Measurements from ENCODE around the gene OTUD5.
A peak's percentile ranks its signal among the peaks of the same experiment; 100 is the strongest.
"Not testable (repeated sequence)": the region's sequence is repeated elsewhere in the genome, so short reads cannot be mapped to it uniquely, and the experiment has no call there.

OTUD5 gene, protein sequence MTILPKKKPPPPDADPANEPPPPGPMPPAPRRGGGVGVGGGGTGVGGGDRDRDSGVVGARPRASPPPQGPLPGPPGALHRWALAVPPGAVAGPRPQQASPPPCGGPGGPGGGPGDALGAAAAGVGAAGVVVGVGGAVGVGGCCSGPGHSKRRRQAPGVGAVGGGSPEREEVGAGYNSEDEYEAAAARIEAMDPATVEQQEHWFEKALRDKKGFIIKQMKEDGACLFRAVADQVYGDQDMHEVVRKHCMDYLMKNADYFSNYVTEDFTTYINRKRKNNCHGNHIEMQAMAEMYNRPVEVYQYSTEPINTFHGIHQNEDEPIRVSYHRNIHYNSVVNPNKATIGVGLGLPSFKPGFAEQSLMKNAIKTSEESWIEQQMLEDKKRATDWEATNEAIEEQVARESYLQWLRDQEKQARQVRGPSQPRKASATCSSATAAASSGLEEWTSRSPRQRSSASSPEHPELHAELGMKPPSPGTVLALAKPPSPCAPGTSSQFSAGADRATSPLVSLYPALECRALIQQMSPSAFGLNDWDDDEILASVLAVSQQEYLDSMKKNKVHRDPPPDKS

DNA sequence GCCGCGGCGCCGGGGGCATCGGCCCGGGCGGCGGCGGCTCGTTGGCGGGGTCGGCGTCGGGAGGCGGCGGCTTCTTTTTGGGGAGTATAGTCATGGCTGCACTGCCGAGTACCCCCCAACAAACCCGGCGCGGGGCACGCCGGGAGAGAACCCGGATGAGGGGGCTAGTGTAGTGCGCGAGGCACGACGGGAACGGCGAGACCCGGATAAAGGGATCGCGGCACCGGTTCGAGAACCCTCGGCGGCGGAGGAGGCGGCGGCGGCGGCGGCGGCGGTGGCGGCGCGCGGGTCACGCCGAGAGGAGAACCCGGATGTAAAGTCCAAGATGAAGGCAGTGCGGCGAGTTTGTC, at the start of gene OTUD5:
TSS of gene OTUD5 (minus strand) at position 131 of the 350 bp plus-strand sequence. CDS start at position 94, 37 bp downstream.
- DNase-seq: no peak

GRCh38 chrX:49003696-49004095, 46.3 kb upstream of the OTUD5 start:
- DNase-seq: no peak

GRCh38 chrX:49002091-49002935, 44.9 kb upstream of the OTUD5 start, which contains the start of gene GRIPAP1:
TSS of gene GRIPAP1 (minus strand) at chrX:49002264. CDS start at chrX:49002229, 35 bp downstream.
- peak; percentile 51 for DNase-seq

DNA sequence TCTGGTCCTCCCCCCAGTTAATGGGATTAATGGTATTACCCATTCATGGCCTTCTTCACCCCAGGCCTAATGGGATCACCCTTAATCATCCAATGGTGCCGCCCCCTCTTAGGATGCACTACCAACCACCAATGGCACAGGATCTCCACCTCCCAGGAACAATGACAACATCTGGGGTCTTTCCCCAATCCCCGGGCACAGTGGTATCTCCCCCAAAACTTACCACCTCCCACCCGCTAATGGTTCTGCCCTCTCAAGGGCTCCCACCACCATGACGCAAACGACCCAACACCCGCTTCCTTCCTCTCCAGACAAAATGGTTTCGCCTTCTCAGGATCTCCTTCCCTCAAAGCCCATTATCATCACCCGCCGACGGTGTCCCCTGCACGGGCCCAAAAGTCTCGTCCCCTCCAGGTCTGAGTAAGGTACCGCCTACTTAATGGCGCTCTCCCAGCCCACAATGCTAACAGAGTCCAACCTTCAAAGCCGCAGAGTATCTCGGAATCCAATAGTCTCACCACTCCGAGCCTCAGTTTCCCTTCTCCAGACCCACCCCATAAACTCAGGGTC, 44.2 kb upstream of the OTUD5 start:
- DNase-seq: peak; percentile 20

DNA sequence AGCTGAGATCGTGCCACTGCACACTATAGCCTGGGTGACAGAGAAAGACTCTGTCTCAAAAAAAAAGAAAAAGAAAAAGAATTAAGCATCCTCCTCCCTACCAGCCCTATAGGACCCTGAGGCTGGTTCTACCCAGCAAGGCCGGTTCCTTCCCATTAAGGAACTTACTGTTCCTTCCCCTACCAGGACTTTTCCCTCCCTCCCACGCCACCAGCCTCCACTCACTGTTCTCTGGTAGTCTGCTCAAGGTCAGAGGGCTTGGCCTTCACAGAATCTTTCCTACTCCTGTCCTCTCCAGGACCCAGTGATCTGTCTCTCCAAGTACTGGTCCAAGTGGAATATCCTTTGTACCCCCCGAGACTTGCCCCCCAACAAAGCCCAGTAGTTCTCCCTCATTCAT, 43.2 kb upstream of the OTUD5 start:
- no peak for DNase-seq

DNA sequence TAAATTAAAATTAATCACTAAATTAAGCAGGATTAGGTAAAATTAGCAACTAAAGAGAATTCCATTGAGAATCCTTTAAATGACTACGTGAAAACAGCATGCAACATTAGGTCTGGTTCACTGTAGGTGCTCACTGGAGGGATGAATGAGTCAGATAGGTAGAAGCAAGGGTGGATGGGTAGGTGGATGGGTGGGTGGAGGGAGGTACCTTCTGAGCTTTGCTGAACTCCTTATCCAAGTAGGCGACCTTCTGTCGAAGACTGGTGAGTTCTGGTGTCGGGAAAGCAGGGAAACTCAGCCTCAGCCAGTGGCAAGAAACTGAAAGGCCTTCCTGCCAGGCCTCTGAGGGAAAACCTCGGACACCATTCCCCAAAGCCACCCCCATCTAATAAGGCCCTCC, 41.6 kb upstream of the OTUD5 start:
- DNase-seq: no peak

DNA sequence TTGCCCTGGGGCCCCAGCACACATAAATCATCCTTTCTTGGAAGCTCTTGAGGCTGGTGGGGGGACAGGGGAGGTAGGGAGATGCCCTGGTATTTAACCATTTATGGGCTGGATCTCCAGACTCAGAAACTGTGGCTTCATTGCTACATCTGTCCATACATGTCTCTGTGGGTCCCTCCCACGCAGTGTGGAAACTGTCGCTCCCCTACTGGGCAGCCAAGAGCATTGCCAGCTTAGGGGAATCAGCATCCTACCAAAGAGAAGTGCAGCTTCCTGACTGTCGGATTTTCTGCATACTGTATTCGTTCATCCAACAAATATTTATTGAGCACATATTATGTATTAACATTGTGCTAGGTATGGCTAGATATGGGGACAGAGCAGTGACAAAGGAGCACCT, 41.0 kb upstream of the OTUD5 start:
- DNase-seq: no peak

DNA sequence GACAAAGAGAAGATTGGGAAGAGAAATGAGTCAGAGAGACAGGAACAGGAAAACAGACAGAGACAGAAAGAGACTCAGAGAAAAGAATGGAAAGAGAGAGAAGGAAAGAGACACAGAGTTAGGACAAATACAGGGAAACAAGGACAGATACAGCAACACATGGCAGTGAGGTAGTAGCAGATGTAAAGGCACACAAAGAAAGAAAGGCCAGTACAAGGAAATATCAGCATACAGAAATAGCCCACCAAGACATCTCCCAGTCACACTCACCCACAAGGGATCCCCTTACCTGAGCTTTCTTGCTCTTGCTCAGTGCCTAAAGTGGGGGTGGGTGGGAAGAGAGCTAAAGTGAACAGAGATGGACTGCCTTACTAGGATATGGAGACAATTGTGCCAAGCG, 40.5 kb upstream of the OTUD5 start:
- no peak for DNase-seq

DNA sequence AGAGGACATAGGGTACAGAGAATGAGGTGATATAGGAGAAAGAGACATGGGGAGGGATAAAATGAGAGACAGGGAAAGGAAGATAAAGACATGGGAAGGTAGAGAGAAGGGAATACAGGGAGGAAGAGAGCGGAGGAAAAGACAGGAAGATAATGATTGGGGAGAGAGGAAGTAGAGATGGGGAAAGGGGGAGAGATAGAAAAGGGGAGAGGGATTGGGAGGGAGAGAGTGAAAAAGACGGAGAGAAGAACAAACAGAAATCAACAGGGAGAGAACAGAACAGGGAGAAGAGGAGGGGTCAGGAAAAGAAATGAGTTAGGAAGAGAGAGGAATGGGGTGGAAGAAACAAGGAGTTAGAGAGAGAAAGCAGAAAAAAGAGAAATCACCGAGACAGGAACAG, 40.0 kb upstream of the OTUD5 start:
- no peak for DNase-seq

GRCh38 chrX:48996969-48997368, 39.6 kb upstream of the OTUD5 start:
- DNase-seq: no peak

DNA sequence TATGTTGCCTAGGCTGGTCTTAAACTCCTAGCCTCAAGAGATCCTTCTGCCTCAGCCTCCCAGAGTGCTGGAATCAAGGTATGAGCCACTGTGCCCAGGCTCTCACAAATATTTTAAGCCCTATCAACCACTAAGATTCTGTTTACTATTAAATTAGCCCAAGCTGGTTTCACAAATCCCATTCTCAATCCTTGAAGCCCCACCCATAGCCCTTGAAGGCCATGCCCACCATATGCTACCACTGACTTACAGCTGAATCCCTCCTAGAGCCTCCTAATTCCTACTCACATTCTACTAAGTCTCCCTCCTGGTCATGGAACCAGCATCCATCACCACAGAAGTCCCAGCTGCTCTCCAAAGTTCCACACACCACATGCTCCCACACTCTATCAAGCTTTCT, 34.9 kb upstream of the OTUD5 start:
- no peak for DNase-seq

GRCh38 chrX:48989483-48989882, 32.1 kb upstream of the OTUD5 start:
- no peak for DNase-seq

DNA sequence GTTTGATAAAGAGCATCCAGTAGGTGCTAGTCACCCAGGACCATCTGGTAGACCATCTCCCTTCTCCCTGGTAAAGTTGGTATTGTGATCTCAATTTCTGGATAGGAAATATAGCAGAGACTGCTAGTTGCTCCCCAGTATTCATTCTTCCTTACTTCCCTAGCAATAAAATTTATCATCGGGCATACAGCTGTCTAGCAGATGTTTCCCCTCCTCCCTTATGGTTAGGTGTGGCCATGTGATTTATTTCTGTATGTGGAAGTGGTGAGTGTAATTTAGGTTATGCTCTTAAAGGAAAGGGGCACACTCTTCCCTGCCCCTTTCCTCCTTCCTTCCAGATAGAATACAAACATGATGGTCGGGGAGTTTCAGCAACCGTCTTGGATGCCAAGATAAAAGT, 26.5 kb upstream of the OTUD5 start:
- DNase-seq: no peak

GRCh38 chrX:48983081-48983480, 25.7 kb upstream of the OTUD5 start:
- no peak for DNase-seq

DNA sequence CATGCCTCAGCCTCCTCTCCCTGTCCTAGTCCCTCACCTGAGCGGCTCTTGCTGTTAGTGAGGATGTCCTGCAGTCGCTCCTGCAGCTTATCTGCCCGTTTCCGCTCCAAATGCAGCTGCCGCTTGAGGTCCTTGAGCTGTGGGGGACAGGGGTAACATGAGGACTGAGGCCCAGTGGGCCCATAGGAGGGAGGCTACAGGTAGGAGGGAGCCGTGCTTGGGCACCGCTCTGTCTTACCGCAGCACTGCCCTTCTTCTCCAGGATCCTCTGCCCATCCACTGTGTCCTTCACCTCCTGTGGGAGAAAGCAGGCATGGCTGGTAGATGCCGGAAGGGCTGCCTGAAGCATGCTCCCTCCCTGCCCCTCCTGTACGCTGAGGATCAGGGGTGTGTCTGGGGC, 23.8 kb upstream of the OTUD5 start:
- no peak for DNase-seq

DNA sequence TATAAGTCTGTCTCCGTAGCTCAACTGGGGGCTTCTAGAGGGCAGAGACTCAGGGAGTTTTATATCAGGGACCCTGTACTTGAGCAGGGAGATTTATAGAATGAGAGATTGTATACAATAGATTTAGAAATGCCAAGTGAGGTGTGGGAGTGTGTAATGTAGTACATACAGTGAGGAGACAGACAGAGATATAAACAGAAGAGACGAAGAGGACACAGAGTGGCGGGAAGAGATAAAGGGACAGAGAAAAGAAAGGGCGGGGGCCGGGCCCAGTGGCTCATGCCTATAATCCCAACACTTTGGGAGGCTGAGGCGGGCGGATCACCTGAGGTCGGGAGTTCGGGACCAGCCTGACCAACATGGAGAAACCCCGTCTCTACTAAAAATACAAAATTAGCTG, 22.9 kb upstream of the OTUD5 start:
- not testable (repeated sequence) for DNase-seq

DNA sequence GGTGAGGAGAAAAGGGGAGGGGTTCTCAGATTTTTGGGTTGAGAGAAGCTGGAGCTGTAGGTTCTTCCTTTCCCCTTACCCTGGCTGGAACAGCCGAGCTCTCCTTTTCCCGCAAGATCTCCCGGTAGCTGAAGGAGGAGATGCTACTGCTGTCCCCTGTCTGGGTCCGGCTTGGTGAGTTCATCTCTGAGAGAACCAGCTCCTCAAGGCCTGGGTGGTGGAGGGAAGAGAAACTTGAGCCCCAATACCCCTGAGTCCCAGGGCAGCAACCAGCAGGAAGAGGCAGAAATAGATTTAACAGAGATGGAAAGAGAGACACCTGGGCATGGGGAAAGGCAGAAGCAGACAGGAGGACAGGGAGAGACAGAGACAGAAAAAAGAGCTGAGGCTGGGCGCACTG, 20.8 kb upstream of the OTUD5 start:
- DNase-seq: no peak

DNA sequence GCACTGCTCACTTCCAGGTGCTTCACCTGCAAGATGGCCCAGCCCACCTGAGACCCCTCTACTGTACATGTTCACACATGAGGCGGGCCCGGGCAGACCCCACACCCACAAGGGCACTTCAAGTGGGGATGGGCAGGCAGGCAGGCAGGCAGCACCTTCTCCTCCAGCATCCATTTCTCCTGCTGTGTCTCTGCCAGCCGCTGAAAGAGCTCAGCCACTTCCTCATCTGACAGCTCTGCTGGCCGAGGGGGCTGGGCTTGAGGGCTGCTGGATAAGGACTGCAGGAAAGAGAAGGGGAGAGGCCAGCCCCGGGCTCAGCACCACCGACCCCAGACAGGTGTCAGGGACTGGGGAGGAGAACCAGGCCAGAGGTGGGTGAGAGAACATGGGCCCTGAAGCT, 18.7 kb upstream of the OTUD5 start:
- DNase-seq: no peak

GRCh38 chrX:48975541-48975940, 18.1 kb upstream of the OTUD5 start:
- DNase-seq: no peak

DNA sequence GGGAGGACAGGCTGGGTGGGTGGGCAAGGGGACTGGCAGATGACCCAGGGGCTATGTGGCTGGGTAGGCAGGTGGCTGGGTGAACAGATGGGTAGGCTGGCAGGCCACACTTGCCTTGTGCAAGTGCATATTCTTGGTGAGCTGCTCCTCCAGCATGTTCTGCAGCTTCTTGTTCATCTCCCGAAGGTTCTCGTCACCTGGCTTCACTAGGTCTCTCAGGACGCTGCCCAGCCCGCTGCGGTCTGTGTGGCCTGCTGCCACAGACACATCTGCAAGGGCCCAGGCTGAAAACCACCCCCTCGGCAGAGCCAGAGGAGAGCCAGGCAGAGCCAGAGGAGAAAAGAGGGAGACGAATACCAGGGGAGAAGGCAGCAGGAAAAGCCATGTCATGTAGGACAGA, 17.6 kb upstream of the OTUD5 start:
- DNase-seq: no peak

- no peak for DNase-seq
Measured at GRCh38 chrX:48974574-48974973, 17.2 kb upstream of the OTUD5 start.

GRCh38 chrX:48974033-48974432, 16.6 kb upstream of the OTUD5 start:
- DNase-seq: no peak

All from GF-D8 (cell line).